ENCODE results near the gene IPO8.
"Not testable (repeated sequence)": the region's sequence is repeated elsewhere in the genome, so short reads cannot be mapped to it uniquely, and the experiment has no call there.

Gene IPO8

DNA sequence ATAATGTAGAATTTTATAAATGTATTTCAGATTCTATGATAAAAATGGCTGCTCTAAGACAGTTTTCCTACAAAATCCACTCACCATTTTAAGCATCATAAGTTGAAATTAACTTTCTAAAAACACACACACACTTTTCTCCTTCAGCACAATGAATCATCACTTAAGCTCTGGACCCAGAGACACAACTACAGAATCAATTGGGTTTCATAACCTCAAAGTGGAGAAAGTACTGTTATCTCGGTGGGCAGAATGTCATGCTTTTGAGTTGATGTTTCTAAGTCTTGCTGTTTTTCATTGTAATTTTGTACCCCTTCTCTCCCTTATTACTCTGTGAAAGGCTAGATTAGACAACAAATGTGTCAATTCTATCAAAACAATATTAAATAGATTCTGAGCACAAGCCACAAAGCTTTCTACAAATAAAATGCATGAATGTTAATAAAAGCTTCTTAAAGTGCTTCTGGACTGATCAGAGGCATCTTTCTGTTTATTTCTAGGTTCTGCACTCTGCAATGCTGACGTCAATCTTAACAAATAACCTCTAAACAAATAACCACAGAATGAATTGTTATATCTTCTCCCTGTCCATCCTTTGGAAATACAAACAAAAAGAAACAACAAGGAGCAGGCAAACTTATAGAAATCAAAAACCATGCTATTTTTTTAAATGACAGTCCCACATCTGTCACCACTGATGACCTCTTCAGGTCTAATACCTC, 8.2 kb downstream of the IPO8 start:
- no peak for DNase-seq (ENCODE audit: low spot score)

DNA sequence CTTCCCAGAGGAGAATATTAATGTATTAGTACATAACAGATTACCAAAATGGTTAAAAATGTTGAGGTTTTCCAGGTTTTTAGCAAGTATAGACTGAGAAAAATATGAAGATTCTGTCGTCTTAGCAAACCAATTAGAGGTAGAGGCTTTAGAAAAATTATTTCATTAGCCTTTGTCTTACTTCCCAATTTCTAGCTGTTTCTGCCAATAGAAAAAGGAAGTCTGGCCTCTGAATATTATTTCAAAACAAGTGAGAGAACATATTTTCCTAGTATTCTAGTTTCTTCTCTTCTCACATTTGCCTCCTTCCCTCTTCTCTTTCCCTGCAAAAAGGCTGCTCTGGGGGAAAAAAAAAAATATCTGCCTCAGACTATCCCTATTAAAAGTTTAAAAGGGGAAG, 16.4 kb downstream of the IPO8 start:
- DNase-seq (ENCODE audit: low spot score), result no peak

- DNase-seq (ENCODE audit: low spot score), result no peak
Measured at GRCh38 chr12:30678221-30678620, 17.4 kb downstream of the IPO8 start.

- DNase-seq (ENCODE audit: low spot score), result no peak
Measured at GRCh38 chr12:30661210-30661609, 34.5 kb downstream of the IPO8 start.

DNA sequence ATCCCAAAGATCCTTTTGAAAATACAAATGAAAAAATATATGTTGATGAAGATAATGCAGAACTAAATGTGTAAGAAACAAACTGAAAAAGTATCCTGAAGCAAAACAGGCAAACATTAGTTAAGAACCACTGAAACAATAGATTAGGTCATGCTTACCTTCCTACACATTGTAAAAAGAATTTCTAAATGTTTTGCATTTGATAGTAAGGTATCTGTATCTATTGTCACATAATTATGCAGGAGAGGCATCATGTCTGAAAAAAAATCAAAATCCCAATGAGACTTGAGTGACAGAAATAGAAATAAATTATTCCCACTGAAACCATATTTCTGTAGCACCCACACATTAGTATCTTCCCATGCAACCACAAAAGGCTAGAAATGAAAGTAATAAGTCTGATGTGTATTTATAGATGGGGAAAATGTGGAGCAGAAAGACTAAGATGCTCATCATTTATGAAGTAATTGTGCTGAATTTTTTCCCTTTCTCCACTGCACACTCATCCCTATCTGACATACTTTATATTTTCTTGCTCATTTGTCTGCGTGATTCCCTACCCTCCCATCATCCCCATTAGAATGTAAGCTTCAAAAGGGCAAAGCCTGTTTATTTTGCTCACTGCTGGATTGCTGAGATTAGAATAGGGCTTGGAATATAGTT, 43.5 kb downstream of the IPO8 start:
- DNase-seq (ENCODE audit: low spot score), result no peak

GRCh38 chr12:30646821-30647220, 48.8 kb downstream of the IPO8 start:
- DNase-seq (ENCODE audit: low spot score), result no peak

- DNase-seq (ENCODE audit: low spot score), result no peak
Measured at GRCh38 chr12:30643366-30643765, 52.3 kb downstream of the IPO8 start.

- DNase-seq (ENCODE audit: low spot score), result no peak
Measured at GRCh38 chr12:30640392-30640791, 55.3 kb downstream of the IPO8 start.

DNA sequence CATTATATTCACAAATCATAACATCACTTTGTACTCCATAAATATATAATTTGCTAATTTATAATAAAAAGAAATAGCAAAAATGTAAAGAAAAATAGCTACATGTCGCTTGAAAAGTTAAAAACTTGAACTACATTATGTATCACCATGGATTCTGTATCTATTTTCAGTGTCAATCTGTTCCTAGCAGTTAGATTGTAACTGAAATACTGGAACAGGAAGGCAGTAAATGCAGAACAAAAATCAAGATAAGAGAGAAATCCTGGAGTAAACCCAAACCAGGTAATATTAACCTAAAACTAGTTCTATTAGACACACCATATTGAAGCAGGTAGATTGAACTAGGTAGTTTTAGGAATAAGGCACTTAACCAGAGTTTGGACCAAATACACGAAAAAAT, 60.3 kb downstream of the IPO8 start:
- no peak for DNase-seq (ENCODE audit: low spot score)

GRCh38 chr12:30631740-30632139, 63.9 kb downstream of the IPO8 start:
- no peak for DNase-seq (ENCODE audit: low spot score)

- no peak for DNase-seq (ENCODE audit: low spot score)
Measured at GRCh38 chr12:30630979-30631285, 64.7 kb downstream of the IPO8 start.

DNA sequence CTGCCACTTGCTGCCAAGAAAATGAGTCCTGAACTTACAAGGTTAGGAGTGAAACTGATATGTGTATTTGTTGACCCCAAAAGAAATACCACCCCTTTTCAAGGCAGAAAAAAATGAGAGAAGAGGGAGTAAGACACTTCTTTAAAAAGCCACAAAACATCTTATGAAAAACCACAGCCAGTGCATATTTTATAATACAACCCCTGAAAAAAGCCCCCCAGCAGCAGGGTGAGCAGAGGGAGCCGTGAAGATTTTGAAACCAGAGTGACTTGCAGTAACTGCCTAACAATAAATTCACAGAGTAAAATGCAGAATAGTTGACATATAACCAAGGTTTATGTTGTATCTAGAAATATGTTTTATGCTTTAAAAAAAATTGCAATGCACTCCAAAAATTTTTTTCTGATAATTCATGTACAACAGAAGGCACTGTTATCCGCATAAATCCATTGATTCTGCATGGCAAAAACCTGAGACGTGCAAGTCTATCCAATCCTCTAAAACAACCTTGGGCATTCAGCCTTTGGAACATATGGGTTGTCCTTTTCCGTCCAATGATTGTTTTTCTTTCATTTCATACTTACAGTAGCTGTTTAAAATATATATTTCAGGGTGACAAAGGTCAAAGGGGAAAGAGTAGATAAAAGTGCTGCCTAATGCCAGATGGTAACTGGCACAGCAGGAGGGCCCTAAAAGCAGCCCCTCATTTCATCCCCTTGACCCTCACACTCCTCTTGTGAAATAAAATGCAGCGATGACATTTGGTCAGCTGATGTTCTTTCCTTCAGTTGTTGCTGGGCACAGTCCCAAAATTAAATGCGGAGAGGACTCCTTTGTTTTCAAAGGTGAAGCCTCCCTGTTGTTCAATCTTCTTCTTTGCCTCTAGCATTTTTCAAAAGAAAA, 65.3 kb downstream of the IPO8 start:
- DNase-seq (ENCODE audit: low spot score), result no peak

DNA sequence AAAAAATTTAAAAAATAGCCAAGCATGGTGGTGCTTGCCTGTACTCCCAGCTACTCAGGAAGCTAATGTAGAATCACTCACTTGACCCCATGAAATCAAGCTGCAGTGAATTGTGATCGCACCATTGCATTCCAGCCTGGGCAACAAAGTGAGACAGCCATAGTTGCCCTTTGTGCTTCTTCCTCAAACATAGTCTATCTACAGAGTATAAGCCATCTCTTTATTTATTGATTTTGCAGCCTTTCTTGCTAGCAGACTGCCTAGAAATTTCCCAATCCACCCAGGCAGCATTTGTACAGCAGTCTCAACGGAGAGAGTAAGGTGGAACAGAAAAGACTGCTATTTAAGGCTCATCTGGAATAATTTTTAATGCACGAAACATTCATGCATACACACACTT, 68.8 kb downstream of the IPO8 start:
- DNase-seq (ENCODE audit: low spot score), result no peak

- DNase-seq (ENCODE audit: low spot score), result no peak
Measured at GRCh38 chr12:30624009-30624408, 71.7 kb downstream of the IPO8 start.

DNA sequence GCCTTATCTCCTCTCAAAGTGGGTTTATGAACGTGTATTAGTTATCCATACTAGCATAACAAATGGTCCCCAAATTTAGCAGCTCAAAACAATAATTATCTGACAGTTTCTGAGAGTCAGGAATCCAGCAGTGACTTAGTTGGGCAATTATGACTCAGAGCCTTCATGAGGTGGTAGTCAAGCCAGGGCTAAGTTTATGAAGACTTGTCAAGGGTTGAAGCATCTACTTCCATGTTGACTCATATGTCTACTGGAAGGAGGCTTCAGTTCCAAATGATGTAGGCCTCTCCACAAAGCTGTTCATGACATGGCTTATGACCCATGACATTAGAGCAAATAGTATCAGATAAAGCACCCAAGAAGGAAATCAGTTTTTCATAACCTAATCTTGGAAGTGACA, 73.2 kb downstream of the IPO8 start:
- no peak for DNase-seq (ENCODE audit: low spot score)

- DNase-seq (ENCODE audit: low spot score), result not testable (repeated sequence)
Measured at GRCh38 chr12:30621663-30622241, 73.9 kb downstream of the IPO8 start.

DNA sequence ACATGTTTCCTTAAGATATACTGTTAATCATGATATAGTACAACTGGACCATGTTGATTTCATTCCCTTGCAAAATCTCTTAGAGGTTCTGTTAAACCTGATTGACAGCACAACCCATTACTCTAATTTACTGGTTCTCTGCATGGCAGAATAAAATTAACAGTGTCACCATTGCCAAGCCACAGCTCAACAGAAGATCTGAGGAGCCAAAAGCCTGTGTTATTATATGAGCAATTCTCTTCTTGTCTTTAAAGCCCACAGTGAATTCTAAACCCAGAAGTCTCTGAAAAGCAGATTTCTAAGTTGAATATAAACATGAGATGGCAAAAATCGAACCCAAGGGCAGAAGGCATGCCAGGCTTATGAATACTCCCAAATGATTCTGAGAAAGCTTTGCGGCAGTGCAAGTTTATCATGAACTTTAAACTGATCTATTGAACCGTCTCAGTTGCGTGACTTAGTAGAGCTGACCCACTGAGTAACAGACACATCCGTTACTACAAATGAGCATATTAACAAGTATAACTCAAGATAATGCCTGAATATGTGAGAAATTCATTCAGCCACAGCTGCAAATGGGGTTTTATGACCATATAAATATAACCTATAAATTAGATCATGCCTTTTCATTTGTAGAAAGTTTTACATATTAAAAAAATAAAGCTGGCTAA, 78.2 kb downstream of the IPO8 start:
- no peak for DNase-seq (ENCODE audit: low spot score)

DNA sequence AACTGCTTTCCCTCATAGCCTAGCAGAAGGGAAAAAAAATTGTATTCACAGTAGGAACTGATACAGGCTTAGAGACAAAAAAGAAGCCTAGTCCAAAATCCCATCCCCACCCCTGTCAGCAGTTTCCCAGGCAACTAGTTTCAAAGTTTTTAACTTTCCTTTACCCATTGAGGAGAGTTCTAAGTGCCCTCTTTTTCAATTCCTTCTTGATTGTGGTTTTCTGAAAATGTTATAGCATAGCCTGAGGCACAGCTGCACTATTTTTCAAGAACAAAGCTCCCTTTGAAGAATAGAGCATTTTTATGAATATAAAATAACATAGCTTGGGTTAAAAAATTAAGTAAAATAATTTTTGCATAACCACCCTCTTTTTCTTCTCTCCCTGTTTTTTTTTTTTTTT, 81.6 kb downstream of the IPO8 start:
- no peak for DNase-seq (ENCODE audit: low spot score)

DNA sequence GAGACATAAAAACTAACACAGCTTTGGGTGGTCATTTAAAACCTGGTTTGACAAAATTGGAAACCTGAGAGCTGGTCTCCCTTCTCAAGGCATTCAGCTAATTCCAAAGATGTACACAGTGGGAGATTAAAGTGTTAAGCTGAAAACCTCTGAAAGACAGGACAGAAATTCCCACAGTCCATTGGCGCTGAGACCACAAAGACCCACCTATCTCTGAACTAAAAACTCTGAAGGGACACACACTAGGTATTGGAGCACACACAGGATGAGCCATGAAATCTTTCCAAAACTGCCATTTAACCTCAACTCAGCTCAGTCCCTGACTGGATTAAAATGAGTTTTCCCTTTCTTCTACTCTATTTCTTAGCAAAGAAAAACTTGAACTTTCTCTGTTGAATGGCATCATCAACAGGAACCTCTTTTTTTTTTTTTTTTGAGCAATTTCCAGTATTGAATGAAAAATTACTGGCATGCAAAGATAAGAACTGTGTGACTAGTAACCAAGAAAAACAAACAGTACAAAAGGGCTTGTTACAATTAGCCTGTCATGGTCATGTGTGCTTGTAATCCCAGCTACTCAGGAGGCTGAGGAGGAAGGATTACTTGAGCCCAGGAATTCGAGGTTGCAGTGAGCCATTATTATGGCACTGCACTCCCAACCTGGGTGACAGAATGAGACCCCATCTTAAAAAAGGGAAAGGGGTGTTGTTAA, 82.4 kb downstream of the IPO8 start:
- DNase-seq (ENCODE audit: low spot score), result no peak

DNA sequence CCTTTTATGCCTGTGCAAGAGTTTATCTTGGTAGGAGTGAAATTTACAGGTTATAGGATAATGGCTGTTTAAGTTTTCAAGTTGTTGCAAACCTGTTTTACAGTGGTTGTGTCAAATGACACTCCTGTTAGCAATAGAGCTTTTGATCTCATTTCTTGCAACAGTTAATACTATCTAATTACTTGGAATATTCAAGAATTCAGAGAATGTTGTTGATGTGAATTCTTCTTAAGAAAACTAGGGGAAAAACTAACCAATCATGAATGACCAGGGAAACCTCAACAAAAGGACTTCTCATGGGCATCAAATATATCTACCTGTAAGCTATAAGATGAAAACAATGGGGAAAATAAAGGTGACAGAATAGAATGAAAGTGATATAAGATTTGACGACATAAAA, 85.0 kb downstream of the IPO8 start:
- no peak for DNase-seq (ENCODE audit: low spot score)

- not testable (repeated sequence) for DNase-seq (ENCODE audit: low spot score)
Measured at GRCh38 chr12:30609819-30610218, 85.8 kb downstream of the IPO8 start.
